PC-3 (cell line): ENCODE results near the gene ACIN1.

Experiments used
- EZH2 ChIP-seq: fragments of 300-600 bp; sonication (generic); IDR thresholded peaks from one replicate; pipeline ENCODE4 v1.6.1; 2017; ENCODE audit warnings: antibody characterized with exemption, mild to moderate bottlenecking, low read length; ENCODE audit not compliant: unreplicated experiment
- EZH2phosphoT487 ChIP-seq: fragments of 300-600 bp; sonication (generic); IDR thresholded peaks from 2 replicates; pipeline ENCODE4 v1.6.1; 2018; ENCODE audit warnings: mild to moderate bottlenecking, antibody characterized with exemption, low read length, borderline replicate concordance
- TF ChIP-seq, protein P1 (sequence below): fragments of 300-600 bp; sonication (generic); conservative IDR thresholded peaks from 2 replicates; pipeline ENCODE4 v1.5.1; 2017; ENCODE audit warnings: antibody characterized with exemption, low read depth, mild to moderate bottlenecking, low read length

DNA sequence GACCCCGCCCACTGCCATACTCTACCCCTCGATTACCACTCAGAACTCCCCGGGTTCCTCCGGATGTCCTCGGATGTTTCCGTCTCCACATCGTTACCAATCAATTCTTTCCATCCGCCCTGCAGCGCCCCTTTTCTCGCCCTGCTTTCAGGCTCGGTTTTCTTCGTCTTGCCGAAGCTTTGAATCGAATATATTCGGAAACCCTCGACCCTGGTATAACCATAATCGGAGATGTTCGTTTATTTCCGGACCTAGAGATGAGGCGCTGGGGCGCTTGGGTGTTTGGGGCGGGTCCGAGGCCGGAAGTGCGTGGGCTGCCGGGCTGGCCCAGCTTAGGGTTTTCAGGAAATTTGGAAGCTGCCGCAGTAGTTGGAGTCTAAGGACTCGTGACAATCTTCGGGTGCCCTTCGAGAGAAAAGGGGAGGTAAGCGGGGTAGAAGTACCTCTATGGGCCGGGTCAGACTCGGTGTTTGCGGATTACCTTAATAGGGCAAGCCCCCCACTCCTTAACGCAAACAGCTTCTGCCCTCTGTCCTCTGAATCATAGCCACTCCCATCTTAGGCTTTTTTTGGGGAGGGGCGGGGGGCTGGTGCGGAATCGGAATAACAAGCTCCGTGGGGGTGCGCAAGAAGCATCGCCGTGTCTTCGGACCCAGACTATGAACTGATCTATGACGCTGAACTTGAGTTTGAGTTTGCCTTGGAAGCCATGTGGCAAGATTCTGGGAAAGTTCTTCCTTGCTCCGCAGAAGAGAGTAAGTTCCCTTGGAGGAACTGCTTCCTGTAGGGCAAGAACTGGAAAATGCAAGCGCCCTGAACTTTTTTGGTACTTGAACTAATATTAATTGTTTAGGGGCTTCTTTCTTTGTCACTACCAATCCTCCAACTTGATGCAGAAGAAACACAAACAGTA is 516 bp upstream of the ACIN1 start, which contains the start of gene C14orf119:
- no peak for TF ChIP-seq EZH2phosphoT487
- TF ChIP-seq, protein P1, sequence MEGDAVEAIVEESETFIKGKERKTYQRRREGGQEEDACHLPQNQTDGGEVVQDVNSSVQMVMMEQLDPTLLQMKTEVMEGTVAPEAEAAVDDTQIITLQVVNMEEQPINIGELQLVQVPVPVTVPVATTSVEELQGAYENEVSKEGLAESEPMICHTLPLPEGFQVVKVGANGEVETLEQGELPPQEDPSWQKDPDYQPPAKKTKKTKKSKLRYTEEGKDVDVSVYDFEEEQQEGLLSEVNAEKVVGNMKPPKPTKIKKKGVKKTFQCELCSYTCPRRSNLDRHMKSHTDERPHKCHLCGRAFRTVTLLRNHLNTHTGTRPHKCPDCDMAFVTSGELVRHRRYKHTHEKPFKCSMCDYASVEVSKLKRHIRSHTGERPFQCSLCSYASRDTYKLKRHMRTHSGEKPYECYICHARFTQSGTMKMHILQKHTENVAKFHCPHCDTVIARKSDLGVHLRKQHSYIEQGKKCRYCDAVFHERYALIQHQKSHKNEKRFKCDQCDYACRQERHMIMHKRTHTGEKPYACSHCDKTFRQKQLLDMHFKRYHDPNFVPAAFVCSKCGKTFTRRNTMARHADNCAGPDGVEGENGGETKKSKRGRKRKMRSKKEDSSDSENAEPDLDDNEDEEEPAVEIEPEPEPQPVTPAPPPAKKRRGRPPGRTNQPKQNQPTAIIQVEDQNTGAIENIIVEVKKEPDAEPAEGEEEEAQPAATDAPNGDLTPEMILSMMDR: no peak
- no peak for TF ChIP-seq EZH2
